A549 treated with AZD9567 at 1 μM for 4 hours (cell line): Measurements from ENCODE around the gene ARMH3. TPM values are rescaled to one million over a fixed set of nuclear protein-coding genes. Genes with fewer than 3 reads are reported as not detected.

Source experiments
- total RNA-seq: library from RNA; stranded (reverse); fragments of 200-300 nt; extraction: Qiagen RNA extraction; gene quantifications from 5 replicates; pipeline ENCODE4 v1.2.3, GENCODE V29; 2022; ENCODE audit not compliant: insufficient read depth

Gene ARMH3
- total RNA-seq = 6.9 to 11.5 TPM (median 10.7 TPM) in 5 replicates

GRCh38 chr10:102055647-102056419 lies at the start of gene ARMH3:
TSS of gene ARMH3 (minus strand) at chr10:102056173. CDS start at chr10:102040114, 16,059 bp downstream.

GRCh38 chr10:102064868-102065560 lies 9.0 kb upstream of the ARMH3 start, which contains the start of gene HPS6:
TSS of gene HPS6 (plus strand) at chr10:102065349. CDS start at chr10:102065475, 126 bp downstream.

GRCh38 chr10:101843032-101844021 lies 212.6 kb downstream of the ARMH3 start, which contains the start of gene KCNIP2:
TSS of gene KCNIP2 (minus strand) at chr10:101843800. CDS start at chr10:101843568, 232 bp downstream.

GRCh38 chr10:101818119-101818871 lies 237.7 kb downstream of the ARMH3 start, which contains the start of gene OGA:
TSS of gene OGA (minus strand) at chr10:101818444. CDS start at chr10:101818022, 422 bp downstream.

Other genes with a start within 250 kb of the ARMH3 start
- gene OGA, start 237.7 kb downstream of the ARMH3 start, total RNA-seq = 63.4 to 101 TPM (median 74.4 TPM) in 5 replicates
- 0.57 to 0.90 TPM (median 0.71 TPM) in 4 of 5 replicates, not detected in the other for gene KCNIP2, start 212.4 kb downstream of the ARMH3 start, total RNA-seq
- gene HPS6, start 9.2 kb upstream of the ARMH3 start, total RNA-seq = 25.7 to 40.3 TPM (median 37.5 TPM) in 5 replicates
- 31.0 to 36.7 TPM (median 35.8 TPM) in 5 replicates for gene LDB1, start 64.2 kb upstream of the ARMH3 start, total RNA-seq
- 49.5 to 64.0 TPM (median 57.7 TPM) in 5 replicates for gene PPRC1, start 76.9 kb upstream of the ARMH3 start, total RNA-seq
- gene NOLC1, start 96.2 kb upstream of the ARMH3 start, total RNA-seq = 164 to 179 TPM (median 178 TPM) in 5 replicates
- gene ELOVL3, start 170.1 kb upstream of the ARMH3 start, total RNA-seq = 0.31 to 1.5 TPM (median 0.42 TPM) in 5 replicates
- 0.35 to 0.70 TPM (median 0.63 TPM) in 4 of 5 replicates, not detected in the other for gene PITX3, start 185.3 kb upstream of the ARMH3 start, total RNA-seq
- 23.9 to 28.6 TPM (median 27.0 TPM) in 5 replicates for gene GBF1, start 189.4 kb upstream of the ARMH3 start, total RNA-seq